Myocyte (in vitro differentiated cells): ENCODE data around the gene PRDX4. TPM values are rescaled to one million over a fixed set of nuclear protein-coding genes. Genes with fewer than 3 reads are reported as not detected.
"Not testable (repeated sequence)": the region's sequence is repeated elsewhere in the genome, so short reads cannot be mapped to it uniquely, and the experiment has no call there.

Experiments
- DNase-seq: peaks from one replicate; pipeline ENCODE4 v3.0.0-alpha.2; 2012; ENCODE audit warnings: low read depth
- polyA plus RNA-seq: library from polyadenylated mRNA; unstranded; fragments of >200 nt; gene quantifications from one replicate; pipeline ENCODE4 v1.2.1, GENCODE V29; 2012; ENCODE audit warnings: missing spikeins
- total RNA-seq: library from RNA; depleted of rRNA; stranded (reverse); fragments of >200 nt; gene quantifications from 2 replicates; pipeline ENCODE4 v1.2.3, GENCODE V29; 2014

PRDX4 gene
- total RNA-seq = 93.4 and 103 TPM in 2 replicates
- polyA plus RNA-seq = 107 TPM

DNA sequence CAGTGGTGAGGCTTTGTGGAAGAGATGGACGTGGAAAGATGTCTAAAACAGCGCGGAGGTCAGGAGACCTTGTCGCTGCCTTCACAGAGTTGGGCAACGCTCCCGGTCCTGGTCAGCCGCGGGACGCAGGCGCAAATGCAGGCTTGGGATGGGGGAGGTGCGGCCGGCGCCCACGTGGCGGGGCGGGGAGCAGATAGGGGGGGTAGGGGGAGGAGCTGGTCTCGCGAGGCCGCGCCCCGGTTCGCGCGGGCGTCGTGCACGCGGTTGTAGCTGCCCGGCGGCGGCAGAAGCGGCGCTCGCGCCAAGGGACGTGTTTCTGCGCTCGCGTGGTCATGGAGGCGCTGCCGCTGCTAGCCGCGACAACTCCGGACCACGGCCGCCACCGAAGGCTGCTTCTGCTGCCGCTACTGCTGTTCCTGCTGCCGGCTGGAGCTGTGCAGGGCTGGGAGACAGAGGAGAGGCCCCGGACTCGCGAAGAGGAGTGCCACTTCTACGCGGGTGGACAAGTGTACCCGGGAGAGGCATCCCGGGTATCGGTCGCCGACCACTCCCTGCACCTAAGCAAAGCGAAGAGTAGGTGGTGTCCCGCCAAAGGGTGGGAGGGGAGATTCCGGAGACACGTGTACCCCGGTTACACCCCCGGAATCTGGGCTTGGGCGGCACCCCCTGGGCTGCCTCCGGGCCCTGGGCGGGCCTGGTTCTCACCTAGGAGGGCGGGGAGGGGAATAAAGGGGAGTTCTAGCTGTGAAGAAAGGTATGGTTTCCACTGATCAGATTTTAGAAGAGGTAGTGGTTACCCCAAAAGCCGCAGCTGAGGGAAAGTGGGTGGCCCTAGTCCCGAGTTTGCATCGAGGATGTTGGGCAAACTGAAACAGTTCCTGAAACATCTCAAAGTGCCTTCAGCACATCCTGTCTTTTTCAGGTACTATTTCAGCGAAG, at the start of gene PRDX4:
Gene PRDX4 (plus strand): TSS at position 255 of the 939 bp plus-strand sequence. CDS start 78 bp downstream, at position 333.
- peak; percentile 85 for DNase-seq

DNA sequence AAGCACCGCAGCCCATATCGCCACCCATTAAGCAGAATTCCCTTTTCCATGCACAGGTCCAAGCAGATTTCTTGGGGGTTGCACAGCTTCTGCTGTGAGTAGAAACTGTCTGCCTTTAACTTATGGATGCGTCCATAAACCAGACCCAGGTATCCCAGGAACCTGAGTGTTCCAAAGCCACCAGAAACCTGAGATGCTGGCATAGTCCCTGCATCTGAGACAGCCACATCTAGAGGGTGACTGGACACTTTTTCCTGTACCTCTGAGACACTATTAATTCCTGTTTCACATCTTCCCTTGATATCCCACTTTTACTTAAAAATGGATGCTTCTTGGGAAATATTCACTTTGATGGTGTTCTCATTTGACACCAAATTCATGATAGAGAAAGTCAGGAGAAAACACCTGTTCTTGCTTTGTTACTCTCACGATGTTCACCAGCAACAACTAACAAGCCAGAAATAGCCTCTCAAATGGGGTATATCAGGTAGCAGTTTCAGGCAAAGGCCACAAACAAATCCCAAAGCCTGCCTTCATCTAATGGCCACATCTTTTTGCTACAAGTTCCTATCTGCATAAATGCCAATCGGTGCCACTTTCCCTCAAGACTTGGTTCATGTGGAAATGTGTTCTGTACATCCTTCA, 45.5 kb upstream of the PRDX4 start:
- no peak for DNase-seq

DNA sequence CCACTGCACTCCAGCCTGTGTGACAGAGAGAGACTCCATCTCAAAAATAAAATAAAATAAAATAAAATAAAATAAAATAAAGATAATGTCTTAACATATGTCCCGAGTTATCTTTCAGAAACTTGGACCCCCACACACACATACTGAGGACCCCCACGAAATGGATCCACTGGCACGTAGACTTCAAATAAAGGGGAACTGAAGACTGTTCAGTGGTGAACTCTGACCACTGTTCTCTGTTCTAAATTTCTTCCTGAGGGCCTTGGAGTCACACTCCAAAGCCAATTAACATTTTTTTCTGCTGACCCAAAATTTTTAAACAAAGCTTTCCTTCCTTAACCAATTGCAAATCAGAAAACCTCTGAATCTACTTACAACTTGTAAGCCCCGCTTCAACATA, 43.5 kb upstream of the PRDX4 start:
- DNase-seq = no peak

DNA sequence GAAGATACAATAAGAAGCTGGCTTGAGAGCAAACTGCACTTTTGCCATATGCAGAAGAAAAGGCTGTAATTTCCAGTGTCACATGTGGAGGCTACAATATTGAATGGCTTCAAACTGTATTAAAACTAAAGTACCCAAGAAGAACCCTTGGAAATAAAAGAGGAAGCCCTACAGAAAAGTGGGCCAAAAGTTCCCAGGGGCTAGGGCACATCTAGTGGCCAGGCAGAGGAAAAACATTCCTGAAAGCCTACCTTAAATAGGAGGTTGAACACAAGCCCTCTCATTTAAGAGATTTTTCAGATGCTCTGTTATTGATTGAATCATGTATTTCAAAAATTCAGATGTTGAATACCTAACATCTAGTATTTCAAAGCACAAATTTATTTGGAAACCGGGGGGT, 40.6 kb upstream of the PRDX4 start:
- DNase-seq = no peak

DNA sequence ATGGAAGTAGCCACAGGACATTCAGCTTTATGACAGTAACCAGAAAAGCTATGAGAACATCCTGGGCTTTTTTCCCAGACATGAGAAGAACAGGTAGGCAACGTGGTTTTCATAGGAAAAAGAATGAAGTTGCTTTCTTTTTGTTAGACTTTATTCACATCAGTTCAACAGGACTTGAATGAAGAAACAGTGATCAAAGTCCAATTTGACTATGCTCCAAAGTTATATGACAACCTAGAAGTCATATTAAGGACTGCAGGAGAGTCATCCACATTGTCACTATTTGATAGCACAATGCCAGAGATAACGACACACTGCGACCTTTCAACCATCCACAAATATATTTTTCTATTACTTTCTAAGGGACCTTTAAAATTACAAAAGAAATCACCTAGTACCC, 39.2 kb upstream of the PRDX4 start:
- DNase-seq = no peak

DNA sequence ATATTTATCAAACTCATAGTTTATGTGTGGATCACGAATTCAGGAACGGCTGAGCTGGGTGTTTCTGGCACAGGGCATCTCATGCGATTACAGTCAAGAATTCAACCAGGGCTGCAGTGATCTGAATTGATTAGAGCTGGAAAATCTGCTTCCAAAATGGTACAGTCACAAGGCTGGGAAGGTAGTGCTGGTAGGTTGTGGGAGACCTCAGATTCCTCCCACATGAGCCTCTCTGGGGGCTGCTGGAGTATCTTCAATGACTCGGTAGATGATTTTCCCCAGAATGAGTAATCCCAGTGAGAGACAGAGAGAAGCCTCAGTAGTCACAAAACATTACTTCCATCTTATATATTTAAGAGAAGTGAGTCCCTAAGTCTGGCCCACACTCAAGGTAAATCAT, 36.2 kb upstream of the PRDX4 start:
- no peak for DNase-seq

DNA sequence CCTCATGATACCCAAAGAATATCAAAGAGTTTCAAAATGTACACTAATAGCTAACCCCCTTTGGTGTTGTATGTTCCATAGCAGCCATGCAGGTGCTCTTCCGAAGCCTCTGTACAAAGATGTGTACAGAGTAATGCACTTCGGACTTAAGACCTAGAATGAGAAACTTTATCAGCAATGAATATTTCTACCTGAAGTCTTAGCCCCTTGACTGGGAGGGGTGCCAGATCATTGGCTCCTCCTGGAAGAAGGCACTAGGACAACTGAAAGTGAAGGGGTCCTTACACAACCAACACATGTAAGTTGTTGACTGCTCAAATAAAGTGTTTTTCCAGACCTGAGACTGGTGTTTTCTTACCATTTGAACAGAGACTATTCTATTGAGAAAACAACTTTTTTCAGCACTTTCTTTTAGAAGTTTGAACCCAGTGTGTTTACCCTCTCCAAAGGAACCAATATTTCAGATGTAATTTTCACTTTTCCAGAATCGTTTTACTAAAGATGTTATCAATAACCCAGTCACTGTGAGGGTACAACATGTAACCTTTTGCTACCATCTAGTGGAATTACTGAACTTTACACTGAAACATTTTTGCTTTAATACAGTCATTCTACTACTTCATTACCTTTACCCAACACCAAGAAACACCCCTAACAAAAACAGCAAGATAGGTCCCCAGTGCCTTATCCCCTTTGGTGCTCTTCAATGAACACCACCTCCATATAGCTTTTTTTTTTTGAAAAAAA, 33.3 kb upstream of the PRDX4 start:
- DNase-seq = no peak

DNA sequence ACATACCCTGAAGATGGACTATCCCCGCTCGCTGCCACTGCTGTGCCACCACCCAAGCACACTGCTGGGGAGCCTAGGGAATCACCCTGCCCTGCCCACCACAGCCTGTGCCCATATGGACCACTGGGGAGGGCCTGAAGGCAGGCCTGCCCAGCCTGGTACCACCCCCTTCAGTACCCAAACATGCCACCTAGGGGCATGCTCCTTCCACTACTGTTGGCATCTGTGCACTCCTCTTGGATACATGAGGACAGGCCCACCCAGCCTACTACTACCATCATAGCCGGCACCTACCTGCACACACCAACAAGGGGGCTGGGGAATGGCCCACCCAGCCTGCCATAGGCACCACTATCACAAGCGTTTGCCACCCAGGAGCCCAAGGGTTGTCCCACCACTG, 30.1 kb upstream of the PRDX4 start:
- no peak for DNase-seq

DNA sequence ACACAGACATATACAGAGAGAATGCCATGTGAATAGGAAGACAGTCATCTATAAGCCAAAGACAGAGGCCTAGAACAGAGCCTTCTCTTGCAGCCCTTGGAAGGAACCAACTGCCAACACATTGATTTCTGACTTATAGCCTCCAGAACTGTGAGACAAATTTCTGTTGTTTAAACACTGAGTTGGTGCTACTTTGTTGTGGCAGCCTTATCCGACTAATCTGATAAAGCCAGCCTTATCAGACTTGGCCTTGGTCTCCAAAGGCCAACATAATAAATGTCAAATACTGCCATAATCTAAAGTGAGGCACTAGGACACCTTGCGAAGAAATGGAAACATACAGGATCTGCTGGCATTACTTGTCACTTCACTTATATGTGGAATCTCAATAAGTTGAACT, 24.3 kb upstream of the PRDX4 start:
- DNase-seq = no peak

DNA sequence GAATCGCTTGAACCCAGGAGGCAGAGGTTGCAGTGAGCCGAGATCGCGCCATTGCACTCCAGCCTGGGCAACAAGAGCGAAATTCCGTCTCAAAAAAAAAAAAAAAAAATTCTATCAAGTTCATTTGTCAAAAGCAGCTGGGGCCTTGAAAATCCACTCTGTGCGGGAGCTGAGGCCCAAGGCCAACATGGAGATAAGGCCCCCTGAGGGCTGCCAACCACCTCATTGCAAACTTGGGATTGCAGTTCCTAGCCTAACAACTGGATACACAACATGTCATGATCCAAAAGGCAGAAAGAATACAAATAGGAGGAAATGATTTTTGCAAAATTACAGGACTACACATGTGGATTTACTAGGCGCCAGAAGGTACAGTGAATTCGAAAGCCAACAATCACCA, 22.5 kb upstream of the PRDX4 start:
- no peak for DNase-seq

DNA sequence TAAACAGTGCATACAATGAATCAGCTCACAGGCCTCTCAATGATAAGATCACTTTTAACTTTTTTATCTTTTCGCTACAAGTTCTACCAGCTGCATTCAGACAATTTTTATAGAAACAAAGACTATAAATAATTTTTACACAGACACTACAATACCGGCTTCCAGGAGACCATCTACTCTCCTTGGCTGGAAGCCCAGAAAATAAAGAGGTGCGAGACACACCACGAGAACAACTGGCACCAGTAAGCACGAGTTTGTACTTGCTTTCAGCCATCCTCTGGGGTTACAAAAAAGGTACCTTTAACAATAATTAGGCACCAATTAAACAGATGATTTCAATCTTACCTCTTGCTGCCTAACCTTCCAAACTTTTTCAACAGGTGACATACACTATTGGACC, 11.2 kb upstream of the PRDX4 start:
- DNase-seq = peak; percentile 33

DNA sequence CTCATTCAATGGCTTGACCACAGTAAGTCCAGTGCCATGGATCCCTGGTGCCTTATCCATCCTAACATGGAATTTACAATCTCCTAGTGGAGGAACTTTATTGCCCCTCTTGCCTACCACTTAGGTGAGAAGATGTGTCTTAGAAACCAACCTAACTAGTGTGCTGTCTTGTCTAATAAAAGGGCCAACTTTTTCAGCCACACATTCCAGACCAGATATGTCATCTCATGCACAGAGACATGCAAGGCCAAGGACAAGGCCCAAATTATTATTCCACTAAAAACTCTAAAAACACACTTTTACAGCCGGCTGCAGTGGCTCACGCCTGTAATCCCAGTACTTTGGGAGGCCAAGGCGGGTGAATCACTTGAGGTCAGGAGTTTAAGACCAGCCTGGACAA, 10.6 kb upstream of the PRDX4 start:
- peak; percentile 24 for DNase-seq

DNA sequence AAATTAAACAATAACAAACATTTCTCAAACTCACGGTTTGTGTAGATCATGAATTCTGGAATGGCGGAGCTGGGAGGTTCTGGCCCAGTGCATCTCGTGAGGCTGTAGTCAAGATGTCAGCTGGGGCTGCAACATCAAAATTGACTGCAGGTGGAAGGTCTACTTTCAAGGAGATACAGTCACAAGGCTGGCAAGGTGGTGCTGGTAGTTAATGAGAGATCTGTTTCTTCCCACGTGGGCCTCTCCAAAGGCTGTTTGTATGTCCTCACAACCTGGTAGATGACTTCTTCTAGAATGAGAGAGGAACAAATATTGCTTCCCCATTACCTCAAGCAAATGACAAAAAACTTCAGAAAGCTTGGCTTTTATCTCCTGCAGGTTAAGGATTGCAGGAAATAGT, 8.0 kb upstream of the PRDX4 start:
- DNase-seq = no peak

DNA sequence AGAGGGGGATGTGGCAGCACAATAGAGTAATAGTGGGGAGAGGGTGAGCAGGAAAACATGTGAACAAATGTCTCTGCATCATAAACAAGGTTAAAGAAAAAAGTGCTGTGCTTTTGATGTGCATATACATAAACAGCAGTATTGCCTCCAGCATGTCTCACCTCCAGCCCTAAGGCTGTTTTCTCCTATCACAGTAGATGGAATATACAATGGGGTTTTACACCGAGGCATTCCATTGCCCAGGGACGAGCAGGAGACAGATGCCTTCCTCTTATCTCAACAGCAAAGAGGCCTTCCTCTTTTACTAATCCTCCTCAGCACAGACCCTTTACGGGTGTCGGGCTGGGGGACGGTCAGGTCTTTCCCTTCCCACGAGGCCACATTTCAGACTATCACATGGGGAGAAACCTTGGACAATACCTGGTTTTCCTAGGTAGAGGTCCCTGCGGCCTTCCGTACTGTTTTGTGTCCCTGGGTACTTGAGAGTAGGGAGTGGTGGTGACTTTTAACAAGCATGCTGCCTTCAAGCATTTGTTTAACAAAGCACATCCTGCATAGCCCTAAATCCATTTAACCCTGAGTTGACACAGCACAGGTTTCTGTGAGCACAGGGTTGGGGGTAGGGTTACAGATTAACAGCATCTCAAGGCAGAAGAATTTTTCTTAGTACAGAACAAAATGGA, 7.1 kb upstream of the PRDX4 start:
- DNase-seq = not testable (repeated sequence)

DNA sequence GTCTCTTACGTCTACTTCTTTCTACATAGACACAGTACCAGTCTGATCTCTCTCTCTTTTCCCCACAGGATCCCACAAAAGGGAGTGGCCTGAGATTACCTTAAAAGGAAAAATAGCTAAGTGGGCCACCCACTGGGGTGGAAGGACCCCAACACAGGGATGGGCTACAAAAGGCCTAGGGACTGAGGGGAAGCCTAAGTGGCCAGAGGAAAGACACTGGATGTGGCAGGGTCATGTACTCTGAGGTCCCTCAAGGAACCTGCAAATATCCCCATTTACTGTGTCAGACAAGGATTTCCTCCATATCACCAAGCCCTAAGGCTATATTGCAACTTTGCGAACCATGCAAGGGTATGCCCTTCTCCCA, 6.5 kb upstream of the PRDX4 start:
- DNase-seq = no peak

DNA sequence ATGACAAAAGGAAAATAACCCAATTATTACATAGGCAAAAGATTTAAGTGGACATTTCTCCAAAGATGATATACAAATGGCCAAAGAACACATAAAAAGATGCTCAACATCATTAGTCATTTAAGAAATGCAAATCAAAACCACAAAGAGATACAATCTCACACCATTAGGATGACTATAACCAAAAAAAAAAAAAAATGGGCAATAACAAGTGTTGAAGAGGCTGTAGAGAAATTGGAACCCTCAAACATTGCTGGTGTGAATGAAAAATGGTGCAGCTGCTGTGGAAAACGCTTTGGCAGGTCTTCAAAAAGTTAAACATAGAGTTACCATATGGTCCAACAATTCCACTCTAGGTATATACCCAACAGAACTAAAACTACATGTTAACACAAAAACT, 5.6 kb upstream of the PRDX4 start:
- DNase-seq = peak; percentile 28

DNA sequence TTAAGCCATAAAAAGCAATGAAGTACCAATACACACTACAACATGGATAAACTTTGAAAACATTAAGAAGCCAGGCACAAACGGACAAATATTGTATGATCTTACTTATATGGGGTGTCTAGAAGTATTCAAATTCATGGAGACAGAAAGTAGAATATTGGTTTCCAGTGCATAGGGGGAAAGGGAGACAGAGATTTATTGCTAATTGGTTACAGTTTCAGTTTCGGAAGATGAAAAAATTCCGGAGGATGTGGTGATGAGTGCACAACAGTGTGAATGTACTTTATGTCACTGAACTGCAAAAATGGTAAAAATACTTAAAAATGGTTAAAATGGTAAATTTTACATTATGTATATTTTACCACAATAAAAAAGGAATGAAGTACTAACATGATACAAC, 5.1 kb upstream of the PRDX4 start:
- no peak for DNase-seq

DNA sequence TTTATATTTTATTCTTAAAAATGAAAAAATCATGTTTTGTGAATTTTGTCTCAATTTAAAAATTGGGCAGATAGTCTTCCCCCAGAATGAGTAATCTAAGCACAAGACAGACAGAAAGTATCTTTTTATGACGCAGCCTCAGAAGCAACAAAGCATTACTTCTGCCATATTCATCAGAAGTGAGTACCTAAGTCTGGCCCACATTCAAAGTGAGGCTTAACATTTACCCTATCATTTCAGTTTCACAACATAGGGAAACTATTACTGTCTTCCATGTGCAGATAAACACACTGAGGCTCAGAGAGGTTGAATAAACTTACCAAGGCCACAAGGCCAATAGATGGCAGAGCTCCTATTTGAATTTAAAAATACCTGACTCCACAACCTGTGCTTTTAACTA, 4.4 kb upstream of the PRDX4 start:
- DNase-seq = no peak

DNA sequence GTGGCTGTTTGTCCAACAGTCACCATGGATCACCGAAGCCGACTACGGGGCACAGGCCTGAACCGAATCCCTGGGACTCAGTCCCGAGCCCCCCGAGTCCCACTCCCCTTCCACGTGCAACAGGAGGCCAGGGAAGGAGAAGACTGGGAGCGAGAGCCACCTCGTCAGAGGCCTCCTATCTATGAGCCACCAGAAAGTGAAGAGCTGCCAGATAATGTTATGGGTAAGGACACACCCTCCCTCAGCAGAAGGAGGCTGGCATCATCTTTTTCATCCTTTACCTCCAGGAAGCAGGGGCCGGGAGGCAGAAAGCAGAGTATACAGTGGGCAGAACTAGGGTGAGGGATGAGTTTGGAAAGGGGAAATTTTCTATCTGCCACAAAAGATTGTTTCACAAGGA, 2.8 kb upstream of the PRDX4 start:
- no peak for DNase-seq

DNA sequence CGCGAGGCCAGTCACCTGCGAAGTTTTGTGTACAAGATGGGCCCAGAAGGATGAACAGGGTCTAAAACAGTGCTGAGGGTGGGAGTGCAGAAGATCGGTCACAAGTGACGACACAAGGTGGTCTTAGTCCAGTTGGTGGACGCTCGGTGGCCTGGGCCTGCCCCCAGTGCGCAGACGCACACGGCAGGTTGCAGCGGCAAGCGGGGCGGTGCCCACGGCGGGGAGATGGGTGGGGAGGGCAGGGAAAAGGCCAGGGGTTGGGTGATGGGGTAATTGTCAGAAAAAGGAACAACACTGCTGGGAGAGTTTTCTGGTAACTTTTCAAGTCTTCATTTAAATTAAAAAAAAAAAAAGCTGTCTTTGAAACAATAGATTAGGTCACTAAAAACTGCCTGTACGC, 1.0 kb upstream of the PRDX4 start:
- no peak for DNase-seq

DNA sequence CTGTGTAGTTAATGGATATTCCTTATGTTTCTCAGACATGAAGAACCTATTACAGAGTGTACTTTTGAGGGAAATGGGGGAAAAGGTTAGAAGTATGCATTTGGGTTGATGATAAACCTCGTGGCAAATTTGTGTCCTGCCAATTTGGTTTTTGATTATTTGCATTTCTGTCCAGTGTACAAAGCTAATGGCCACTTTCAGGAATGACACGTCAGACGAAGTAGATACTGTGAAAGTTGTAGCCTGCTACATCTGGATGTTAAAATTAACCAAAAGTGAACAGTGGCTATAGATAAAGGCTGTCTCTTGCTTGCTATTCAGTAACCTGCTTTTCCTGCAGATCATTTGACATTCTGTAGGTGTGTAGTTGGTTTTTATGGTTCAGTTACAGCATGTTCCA, 1.0 kb downstream of the PRDX4 start:
- no peak for DNase-seq

DNA sequence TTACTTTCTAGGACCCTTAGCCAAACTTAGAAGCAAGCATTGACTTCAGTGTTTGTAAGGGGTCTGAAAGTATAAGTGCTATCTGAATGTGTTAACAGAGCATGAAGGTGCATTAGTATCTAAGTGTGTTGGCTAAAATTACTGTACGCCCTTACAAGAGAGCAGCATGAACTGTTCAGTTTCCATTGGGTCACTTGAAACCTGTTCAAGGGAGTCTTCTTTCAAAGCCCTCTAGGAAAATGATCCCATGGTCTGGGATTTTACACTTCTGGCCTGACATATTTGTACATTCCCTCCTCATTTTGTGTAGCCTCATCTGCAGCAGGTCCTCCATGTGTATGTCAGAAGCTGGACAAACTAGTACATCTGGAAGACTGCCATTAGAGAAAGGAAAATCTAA, 3.2 kb downstream of the PRDX4 start:
- no peak for DNase-seq
